ENCODE data around the gene FAM120A.

Gene FAM120A

GRCh38 chr9:93446073-93446472 lies 5.4 kb upstream of the FAM120A start:
- DNase-seq (ENCODE audit: low read depth): no peak

DNA sequence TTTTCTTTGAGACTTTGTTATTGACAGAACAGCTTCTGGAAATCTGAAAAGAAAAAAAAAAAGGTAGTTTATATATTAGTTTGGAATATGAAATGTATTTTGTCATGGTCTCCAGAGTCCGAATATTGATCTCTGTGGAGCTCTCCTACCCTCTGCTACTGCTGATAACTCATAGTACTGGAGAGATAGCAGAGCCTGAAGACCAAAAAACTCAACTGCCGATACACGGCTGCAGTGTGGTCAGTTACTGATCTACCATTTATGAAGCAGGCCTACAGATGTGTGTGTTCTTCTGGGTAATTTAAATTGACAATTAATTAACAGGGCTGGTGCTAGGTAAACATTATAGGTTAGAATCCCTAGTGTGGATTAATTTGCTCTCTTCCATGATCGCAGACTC lies 3.8 kb upstream of the FAM120A start:
- DNase-seq (ENCODE audit: low read depth): no peak

- DNase-seq (ENCODE audit: low read depth): peak; percentile 15
These were observed 594 bp downstream of the FAM120A start for GRCh38 chr9:93451849-93452709.

- no peak for DNase-seq (ENCODE audit: low read depth)
These were observed 1.2 kb downstream of the FAM120A start for GRCh38 chr9:93452710-93453046.

DNA sequence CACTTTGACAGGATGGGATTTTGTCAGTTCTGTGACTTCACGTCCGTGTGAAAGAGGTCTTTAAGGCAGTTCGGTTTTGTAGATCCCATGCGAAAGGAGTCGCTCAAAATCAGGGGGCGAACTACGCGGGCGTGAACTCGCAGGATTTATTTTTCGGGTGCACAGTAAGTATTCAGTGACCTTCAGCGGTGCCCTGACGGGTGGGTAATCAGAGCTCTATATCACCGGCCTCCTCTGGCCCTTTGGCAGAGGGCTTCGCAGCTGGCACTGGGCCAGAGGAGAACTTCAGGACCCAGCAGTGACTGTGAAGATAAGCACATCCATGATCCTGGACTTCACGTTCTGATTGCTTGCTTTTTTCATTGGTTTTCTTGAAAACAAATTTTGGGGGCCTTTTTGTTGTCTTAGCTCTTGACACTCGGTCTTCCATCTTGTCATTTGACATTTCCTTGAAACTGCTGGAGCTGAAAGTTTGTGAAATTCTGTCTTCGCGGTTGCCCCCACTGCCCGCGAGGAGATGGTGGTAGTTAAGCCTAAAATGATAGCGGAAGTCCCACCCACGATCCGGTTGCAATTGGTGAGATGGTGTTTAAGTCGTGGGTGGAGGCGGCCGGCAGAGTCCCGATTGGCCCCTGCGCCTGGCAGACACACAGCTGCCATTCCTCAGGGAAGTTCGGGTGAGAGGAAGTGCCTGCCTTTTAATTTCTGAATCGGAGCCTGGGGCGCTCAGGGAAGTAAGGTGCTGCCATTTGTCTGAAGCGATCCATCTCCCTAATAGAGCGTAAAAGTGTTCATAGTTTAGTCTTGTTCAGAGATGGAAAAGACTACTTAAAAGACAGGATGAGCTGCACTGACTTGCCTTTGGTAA lies 1.8 kb downstream of the FAM120A start, which contains the start of gene FAM120AOS:
Gene FAM120AOS (minus strand): TSS at position 535 of the 868 bp plus-strand sequence. CDS start 872 bp downstream, outside the sequence.
- DNase-seq (ENCODE audit: low read depth): peak; percentile 69

GRCh38 chr9:93456022-93456421 lies 4.5 kb downstream of the FAM120A start:
- no peak for DNase-seq (ENCODE audit: low read depth)

- no peak for DNase-seq (ENCODE audit: low read depth)
These were observed 5.0 kb downstream of the FAM120A start for GRCh38 chr9:93456504-93456903.

GRCh38 chr9:93457006-93457405 lies 5.5 kb downstream of the FAM120A start:
- no peak for DNase-seq (ENCODE audit: low read depth)

DNA sequence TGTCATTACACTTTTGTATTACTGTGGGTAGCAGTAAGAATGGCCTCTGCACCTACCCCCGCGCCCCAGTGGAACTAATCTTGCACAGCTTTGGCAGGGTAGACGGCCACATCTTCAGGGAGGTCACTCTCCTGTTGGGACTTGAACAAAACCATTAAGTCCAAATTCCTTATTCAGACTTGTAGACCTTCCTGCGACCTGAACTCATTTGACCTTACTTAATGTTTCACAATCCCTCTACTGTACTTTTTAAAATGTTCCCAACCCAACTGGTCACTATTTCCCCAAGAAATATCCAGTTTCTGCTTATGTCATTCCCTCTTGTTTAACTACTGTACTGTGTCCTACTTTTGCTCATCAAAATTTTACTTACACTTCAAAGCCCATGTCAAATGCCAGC lies 7.2 kb downstream of the FAM120A start:
- DNase-seq (ENCODE audit: low read depth): no peak

GRCh38 chr9:93459432-93459847 lies 8.0 kb downstream of the FAM120A start:
- DNase-seq (ENCODE audit: low read depth): no peak

DNA sequence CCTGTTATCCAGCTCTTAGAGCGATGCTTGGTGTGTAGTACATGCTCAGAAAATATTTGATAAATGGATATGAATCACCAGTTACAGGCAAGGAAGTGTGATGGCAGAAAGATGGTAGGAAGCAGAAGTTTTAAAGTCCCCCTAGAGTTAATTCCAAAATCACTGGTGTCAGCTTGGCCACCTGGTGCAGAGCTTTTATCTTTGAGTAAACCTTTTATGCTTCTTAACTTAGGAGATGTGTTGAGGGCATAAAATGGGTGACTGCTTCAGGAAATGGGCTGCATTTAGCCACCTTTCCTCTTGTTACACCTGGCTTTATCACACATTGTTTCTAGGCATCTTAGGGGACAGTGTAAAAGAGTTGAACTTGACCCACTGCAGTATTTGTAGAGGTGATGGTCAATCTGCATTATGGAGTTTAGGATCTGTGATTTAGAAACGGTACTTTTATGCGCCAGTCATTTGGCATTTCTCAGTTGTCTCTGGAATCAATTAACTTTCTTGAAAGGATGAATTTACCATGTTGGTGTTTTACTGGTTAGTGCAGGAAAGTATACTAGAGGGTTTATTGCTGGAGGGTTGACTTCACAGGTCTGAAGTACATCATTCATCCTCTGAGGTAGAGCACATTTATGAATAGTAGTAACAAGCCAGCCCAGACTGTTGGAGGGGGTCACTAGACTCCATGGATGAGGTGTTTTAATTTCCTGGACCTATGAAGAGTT lies 9.4 kb downstream of the FAM120A start:
- DNase-seq (ENCODE audit: low read depth): no peak

- DNase-seq (ENCODE audit: low read depth): no peak
These were observed 9.9 kb downstream of the FAM120A start for GRCh38 chr9:93461414-93461743.

GRCh38 chr9:93461821-93462220 lies 10.3 kb downstream of the FAM120A start:
- no peak for DNase-seq (ENCODE audit: low read depth)

DNA sequence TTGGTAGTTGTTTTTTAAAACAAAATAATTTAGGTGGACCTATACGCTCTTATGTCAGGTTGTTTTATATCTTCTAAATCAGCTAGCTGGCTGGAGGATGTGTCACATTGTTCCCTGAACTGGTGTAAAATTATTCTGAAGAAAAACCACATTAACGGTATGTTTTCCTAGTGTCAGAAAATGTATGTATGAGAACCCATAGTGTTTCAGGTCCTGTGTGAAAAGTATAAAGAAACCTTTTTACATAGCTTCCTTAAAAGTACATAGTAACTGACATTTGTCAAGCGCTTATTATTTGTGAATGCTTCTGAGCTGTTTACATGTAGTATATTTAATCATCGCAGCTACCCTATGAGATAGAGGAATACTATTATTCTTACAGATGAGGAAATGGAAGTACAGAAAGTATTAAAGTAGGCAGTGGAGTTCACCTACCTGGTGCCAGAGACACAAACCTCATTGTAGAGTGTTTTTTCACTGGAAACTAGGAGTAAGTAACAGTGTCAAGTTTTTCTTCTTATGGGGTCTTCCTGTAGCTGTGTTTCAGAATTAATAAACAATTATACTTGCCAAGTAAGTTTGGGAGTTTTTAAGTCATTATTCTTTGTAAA lies 12.3 kb downstream of the FAM120A start:
- no peak for DNase-seq (ENCODE audit: low read depth)

- no peak for DNase-seq (ENCODE audit: low read depth)
These were observed 12.9 kb downstream of the FAM120A start for GRCh38 chr9:93464395-93464794.

DNA sequence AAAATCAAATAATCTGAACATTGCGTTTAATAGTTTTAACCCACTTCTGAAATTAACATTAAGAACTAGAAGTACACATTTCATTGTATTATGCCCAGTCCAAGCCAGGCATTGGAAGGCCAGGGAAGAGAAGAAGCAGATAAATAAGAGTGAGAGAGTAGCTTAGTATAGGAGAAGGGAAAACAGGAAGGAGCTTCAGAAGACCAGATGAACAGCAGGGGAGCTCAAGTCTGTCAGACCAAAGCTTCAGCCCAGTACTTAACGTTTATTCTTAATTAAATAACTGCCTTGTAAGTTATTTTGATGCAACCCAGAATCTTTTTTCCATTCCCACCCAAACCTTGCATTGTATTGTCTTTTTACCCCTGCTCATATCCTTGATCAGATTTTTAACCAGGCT lies 13.4 kb downstream of the FAM120A start:
- DNase-seq (ENCODE audit: low read depth): no peak

DNA sequence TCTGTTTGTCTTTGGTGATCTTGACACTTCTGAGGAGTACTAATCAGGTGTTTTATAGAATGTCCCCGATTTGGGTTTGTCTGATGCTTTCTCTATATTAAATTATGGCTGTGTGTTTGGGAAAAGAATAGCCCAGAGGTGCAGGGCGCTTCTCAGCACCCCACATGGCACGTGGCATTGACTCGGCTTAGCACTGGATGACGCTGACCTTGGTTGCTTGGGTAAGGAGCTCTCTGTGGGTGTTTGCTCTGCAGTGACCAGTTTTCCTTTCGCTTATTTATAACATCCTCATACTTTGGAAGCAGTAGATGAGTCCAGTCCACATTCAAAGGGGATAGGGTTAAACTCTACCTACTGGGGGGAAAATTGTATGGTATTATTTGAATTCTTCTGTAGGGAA lies 14.4 kb downstream of the FAM120A start:
- no peak for DNase-seq (ENCODE audit: low read depth)

DNA sequence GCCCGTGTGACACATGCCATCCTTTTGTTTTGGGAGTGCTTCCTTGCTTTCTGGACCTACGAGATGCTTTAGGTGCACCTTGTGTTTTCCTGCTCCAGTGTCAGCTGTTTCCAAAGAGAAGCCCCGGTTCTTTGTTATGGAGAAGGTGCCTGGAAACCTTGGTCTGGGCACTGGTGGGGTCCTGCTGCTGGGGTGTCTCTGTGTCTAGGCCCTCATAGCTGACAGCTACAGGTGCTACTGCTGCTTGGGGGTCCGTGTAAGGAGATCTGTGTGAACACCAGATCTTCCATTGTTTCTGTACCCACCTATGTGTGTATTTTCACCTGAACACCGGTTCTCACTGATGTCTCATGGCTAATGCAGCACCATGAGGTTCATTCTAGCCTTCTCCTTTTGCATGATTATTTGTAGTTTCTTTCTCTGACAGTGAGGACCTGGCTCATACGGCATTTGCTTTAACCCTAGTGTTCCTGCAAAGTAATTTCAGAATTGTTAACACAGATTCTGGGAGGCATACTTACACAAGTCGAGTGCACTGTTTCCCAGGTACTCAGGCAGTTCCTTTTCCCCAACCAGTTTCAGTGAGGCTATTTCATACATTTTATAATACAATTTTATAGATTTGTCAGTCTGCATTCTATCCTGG lies 15.1 kb downstream of the FAM120A start:
- DNase-seq (ENCODE audit: low read depth): no peak

DNA sequence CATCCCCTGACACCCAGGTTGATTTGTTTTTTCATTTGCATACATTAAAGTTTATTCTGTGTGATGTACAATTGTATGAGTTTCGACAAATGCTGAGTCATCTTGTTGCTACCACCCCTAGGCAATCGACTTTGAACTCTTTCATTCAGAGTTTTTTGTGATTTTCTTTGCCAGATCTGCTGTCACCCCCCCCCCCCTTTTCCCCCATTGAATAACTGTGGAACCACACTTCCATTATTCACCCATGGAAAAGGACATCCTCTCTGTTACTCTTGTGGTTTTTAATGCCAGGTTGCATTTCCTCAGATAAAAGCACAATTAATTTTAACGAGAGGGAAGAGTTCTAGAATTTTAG lies 15.6 kb downstream of the FAM120A start:
- no peak for DNase-seq (ENCODE audit: low read depth)

DNA sequence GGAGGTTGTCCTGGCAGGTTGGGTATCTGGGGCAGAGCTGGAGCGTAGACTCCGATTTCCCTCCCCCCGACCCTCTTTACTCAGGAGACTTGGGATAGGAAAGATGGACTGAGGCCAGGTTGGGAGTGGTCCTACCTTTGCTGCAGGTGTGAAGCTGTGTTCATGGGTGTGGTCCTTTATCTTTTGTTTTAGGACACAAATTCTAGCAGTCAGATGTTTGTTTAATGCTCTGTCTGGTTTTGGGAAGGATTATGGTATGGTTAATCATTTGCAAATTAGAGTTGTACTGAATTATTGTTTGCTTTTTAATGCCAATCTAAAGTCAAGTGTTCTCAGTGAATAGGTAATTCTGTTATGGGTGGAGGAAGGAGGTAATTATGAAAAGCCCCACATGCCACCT lies 16.0 kb downstream of the FAM120A start:
- DNase-seq (ENCODE audit: low read depth): no peak

DNA sequence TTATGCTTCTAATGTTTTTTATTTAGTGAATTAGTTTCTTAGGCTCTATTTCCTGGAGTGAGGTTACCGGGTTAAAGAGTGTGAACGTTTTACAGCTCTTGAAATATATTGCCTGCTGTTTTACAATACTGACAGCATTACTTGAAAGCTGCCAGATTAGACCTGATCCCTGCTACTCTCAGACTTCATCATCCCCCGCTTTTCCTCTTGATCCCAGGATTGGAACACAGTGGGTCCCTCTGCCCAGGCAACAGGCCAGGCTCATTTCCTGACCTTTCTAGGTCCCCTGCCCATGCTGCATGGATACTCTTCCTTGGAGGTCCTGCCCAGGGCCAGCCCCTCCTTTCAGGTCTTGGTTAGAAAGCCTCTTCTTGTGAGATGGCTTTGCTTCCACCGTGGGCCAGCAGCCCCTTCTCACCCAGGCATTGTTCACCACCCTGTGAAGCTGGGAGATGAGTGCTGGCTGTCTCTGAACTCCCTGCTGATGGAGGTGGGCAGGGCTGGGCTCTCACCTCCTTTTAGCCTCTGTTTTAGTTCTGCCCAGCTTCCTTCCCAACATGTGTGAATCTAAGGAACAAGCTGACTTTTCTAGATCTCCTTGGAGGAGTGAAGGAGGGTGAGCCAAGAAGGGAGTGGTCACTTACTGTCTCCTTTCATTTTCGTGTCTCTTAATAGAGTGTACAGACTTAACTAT lies 17.4 kb downstream of the FAM120A start:
- DNase-seq (ENCODE audit: low read depth): no peak
